Panc1 (cell line): ENCODE data around the gene YKT6. TPM values are rescaled to one million over a fixed set of nuclear protein-coding genes. Genes with fewer than 3 reads are reported as not detected.

Source experiments
- ATAC-seq: fragments of 200-7000 bp; cut with Tn5 transposase; 2 replicates; pipeline ENCODE4 v1.9.1; 2020; ENCODE audit warnings: mild to moderate bottlenecking, moderate library complexity
- BruUV-seq: library from RNA; stranded (reverse); fragments of 400-500 nt; replicated peaks from 2 replicates; lab custom pipeline; 2021; lab: Mats Ljungman, UMichigan
- CTCF ChIA-PET: fragments of 300-600 bp; sonication (Branson Sonifier 250); formaldehyde crosslinking; loops from one replicate; lab custom pipeline; 2022; ENCODE audit warnings: antibody characterized with exemption; lab: Charles Lee
- POLR2A ChIA-PET: fragments of 300-600 bp; sonication (Branson Sonifier 250); formaldehyde crosslinking; loops from one replicate; lab custom pipeline; 2022; ENCODE audit warnings: antibody characterized with exemption; lab: Charles Lee
- DNase-seq: peaks from one replicate; pipeline ENCODE4 v3.0.0-alpha.2; 2010; ENCODE audit warnings: low read depth, low spot score
- H3K27ac ChIP-seq: 2 replicates; pipeline ENCODE4 v1.5.1; 2011; ENCODE audit warnings: mild to moderate bottlenecking, low read length, inconsistent platforms
- H3K27me3 ChIP-seq: fragments of 200-500 bp; sonication (Bioruptor generic); 2 replicates; pipeline ENCODE4 v1.6.0; 2014; ENCODE audit warnings: low read length, inconsistent platforms; ENCODE audit not compliant: control insufficient read depth, insufficient read depth
- H3K36me3 ChIP-seq: fragments of 200-500 bp; sonication (Bioruptor generic); 2 replicates; pipeline ENCODE4 v1.5.1; 2014; ENCODE audit warnings: inconsistent platforms, mild to moderate bottlenecking, low read length, moderate library complexity; ENCODE audit not compliant: control insufficient read depth, insufficient read depth
- H3K4me1 ChIP-seq: 2 replicates; pipeline ENCODE4 v1.5.1; 2011; ENCODE audit warnings: inconsistent platforms, mild to moderate bottlenecking, low read length, moderate library complexity; ENCODE audit not compliant: control insufficient read depth, insufficient read depth
- H3K4me3 ChIP-seq, 2 experiments: 2 replicates each; pipeline ENCODE4 v1.5.1; 2011 to 2012; ENCODE audit warnings: low read depth in 2 of 2, low read length in 2 of 2, mild to moderate bottlenecking in 2 of 2, inconsistent platforms in 1 of 2, moderate library complexity in 1 of 2
- H3K9me3 ChIP-seq: fragments of 200-500 bp; sonication (Bioruptor generic); 2 replicates; pipeline ENCODE4 v1.5.1; 2014; ENCODE audit warnings: low read depth, mild to moderate bottlenecking, inconsistent platforms, low read length, moderate library complexity; ENCODE audit not compliant: control insufficient read depth, insufficient read depth
- POLR2AphosphoS5 ChIP-seq: IDR thresholded peaks from 2 replicates; pipeline ENCODE4 v1.6.1; 2012; ENCODE audit warnings: mild to moderate bottlenecking, low read depth, low read length, moderate library complexity
- REST ChIP-seq, 2 experiments: IDR thresholded peaks; 2 replicates each; pipeline ENCODE4 v1.6.1; 2011 to 2012; ENCODE audit warnings: low read depth in 2 of 2, control low read depth in 1 of 2, low read length in 1 of 2, mild to moderate bottlenecking in 1 of 2, moderate library complexity in 1 of 2; ENCODE audit not compliant: insufficient read depth in 1 of 2
- SIN3A ChIP-seq: IDR thresholded peaks from 2 replicates; pipeline ENCODE4 v1.6.1; 2012; ENCODE audit warnings: low read depth, mild to moderate bottlenecking, low read length, moderate library complexity, borderline replicate concordance; ENCODE audit not compliant: insufficient read depth
- TCF7L2 ChIP-seq: IDR thresholded peaks from 2 replicates; pipeline ENCODE4 v1.6.1; 2011; ENCODE audit warnings: mild to moderate bottlenecking, low read depth, low read length, inconsistent platforms
- in situ Hi-C: cut with HindIII; loops from 2 replicates; pipeline ENCODE4 v1.10.0; 2016; ENCODE audit warnings: low sequenced_read_pairs, low pct_unique_long_range_greater_than_20kb
- intact Hi-C: fragments of 100-400 bp; cut with micrococcal nuclease; formaldehyde crosslinking; loops from one replicate; pipeline ENCODE4 v1.10.0; 2022; ENCODE audit not compliant: unreplicated experiment
- total RNA-seq: library from RNA; stranded (reverse); gene quantifications from one replicate; pipeline ENCODE4 v1.2.1, GENCODE V29; 2021; ENCODE audit not compliant: unreplicated experiment
- TF ChIP-seq, protein P1 (sequence below): fragments of 450-650 bp; IDR thresholded peaks from 2 replicates; pipeline ENCODE4 v1.5.1; 2017; ENCODE audit warnings: mild to moderate bottlenecking

The YKT6 gene
- total RNA-seq, 1 experiment from 2014 or later, result 207 TPM

DNA sequence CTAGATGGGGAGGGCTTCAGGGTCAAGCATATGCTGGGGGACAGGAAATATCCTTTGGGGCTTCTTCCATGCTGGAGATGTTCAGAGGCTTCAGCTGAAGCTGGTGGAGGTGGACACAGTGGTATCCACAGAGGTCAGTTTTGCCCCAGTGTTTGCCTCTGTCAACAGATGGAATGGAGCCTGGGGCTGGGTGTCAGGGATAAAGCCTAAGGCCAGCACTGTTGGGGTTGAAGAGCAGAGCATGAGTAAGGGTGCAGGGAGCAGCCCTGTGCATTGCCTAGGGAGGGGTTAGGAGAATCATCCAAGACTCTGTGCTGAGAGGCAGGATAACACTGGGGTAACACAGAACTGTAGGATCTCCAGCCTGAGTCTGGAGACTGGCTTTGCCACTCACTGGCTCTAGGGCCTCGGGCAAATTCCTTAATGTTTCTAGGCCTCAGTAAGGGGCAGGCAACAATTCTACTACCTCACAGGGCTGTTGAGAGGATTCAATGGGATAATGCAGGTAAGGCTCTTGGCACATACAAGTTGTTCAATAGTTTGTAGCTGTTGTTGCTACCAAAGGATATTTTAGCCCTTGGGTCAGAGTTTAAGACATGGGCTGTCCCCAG is 37.9 kb upstream of the YKT6 start:
- TF ChIP-seq SIN3A, result no peak
- TF ChIP-seq TCF7L2, result no peak
- intact Hi-C loops, result no loop called here

GRCh38 chr7:44163591-44163990 is 37.2 kb upstream of the YKT6 start:
- no TSS peak for BruUV-seq
- Histone ChIP-seq H3K27ac (no peak overlapping the region), H3K4me3 (no peak overlapping the region), H3K4me1 (no peaks in the 10 kb centered on the region), H3K27me3 (no peaks in the 10 kb centered on the region), H3K36me3 (no peaks in the 10 kb centered on the region), H3K9me3 (no peaks in the 10 kb centered on the region)
- TF ChIP-seq SIN3A, result no peak
- no peak for TF ChIP-seq REST (IDR thresholded peaks at IDR 0.05; ENCODE audit: insufficient read depth in 1 of 2, low read depth in 2 of 2, low read length in 1 of 2)
- TF ChIP-seq POLR2AphosphoS5, result no peak
- TF ChIP-seq, protein P1, sequence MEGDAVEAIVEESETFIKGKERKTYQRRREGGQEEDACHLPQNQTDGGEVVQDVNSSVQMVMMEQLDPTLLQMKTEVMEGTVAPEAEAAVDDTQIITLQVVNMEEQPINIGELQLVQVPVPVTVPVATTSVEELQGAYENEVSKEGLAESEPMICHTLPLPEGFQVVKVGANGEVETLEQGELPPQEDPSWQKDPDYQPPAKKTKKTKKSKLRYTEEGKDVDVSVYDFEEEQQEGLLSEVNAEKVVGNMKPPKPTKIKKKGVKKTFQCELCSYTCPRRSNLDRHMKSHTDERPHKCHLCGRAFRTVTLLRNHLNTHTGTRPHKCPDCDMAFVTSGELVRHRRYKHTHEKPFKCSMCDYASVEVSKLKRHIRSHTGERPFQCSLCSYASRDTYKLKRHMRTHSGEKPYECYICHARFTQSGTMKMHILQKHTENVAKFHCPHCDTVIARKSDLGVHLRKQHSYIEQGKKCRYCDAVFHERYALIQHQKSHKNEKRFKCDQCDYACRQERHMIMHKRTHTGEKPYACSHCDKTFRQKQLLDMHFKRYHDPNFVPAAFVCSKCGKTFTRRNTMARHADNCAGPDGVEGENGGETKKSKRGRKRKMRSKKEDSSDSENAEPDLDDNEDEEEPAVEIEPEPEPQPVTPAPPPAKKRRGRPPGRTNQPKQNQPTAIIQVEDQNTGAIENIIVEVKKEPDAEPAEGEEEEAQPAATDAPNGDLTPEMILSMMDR, result no peak
- TF ChIP-seq TCF7L2, result no peak
- in situ Hi-C loops, result no loop called here
- ATAC-seq, result no peak
- no peak for DNase-seq
- POLR2A ChIA-PET, result no interaction called here
- intact Hi-C loops, result no loop called here
- CTCF ChIA-PET, result no interaction called here

More for the DNA sequence above, 37.9 kb upstream of the YKT6 start:
- DNase-seq (no peak), ATAC-seq (no peak)
- no peak overlapping the region for H3K4me3 ChIP-seq
- no peaks in the 10 kb centered on the region for H3K9me3 ChIP-seq
- H3K27ac ChIP-seq, result no peak overlapping the region
- no peaks in the 10 kb centered on the region for H3K4me1 ChIP-seq
- POLR2A ChIA-PET, result no interaction called here
- CTCF ChIA-PET, result no interaction called here
- no peaks in the 10 kb centered on the region for H3K27me3 ChIP-seq
- BruUV-seq, result no TSS peak
- no peaks in the 10 kb centered on the region for H3K36me3 ChIP-seq
- in situ Hi-C loops, result no loop called here

DNA sequence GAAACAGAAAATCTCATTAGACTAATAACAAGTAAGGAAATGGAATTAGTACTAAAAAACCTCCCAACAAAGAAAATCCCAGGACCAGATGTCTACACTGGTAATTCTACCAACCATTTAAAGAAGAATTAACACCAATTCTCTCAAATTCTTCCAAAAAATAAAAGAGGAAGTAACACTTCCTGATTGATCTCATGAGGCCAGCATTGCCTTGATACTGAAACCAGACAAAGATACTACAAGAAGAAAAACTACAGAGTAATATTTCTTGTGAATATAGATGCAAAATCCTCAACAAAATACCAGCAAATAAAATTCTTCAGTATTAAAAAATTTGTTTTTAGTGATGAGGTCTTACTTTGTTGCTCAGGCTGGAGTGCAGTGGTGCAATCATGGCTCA is 32.9 kb upstream of the YKT6 start:
- H3K27ac ChIP-seq, result no peak overlapping the region
- H3K4me1 ChIP-seq, result no peaks in the 10 kb centered on the region
- H3K36me3 ChIP-seq, result no peaks in the 10 kb centered on the region
- H3K4me3 ChIP-seq, result no peak overlapping the region
- CTCF ChIA-PET, result no interaction called here
- BruUV-seq, result no TSS peak
- intact Hi-C loops (no loop called here), in situ Hi-C loops (no loop called here)
- DNase-seq (no peak), ATAC-seq (no peak)
- POLR2A ChIA-PET, result interaction anchor here (0.6 kb wide), 1 partner anchor 834 kb away, joined by 4 read pairs; no protein-coding TSS in a partner anchor
- TF ChIP-seq REST (IDR thresholded peaks at IDR 0.05; ENCODE audit: insufficient read depth in 1 of 2, low read depth in 2 of 2, low read length in 1 of 2), result no peak
- no peak for TF ChIP-seq TCF7L2
- TF ChIP-seq POLR2AphosphoS5, result no peak
- no peak for TF ChIP-seq SIN3A
- TF ChIP-seq, protein P1, result no peak
- H3K27me3 ChIP-seq, result no peaks in the 10 kb centered on the region
- no peaks in the 10 kb centered on the region for H3K9me3 ChIP-seq
